ENCODE data around the gene SYT2. TPM values are rescaled to one million over a fixed set of nuclear protein-coding genes. Genes with fewer than 3 reads are reported as not detected.

The SYT2 gene
- total RNA-seq, 1 donor from 2014 or later = 0.26 TPM

DNA sequence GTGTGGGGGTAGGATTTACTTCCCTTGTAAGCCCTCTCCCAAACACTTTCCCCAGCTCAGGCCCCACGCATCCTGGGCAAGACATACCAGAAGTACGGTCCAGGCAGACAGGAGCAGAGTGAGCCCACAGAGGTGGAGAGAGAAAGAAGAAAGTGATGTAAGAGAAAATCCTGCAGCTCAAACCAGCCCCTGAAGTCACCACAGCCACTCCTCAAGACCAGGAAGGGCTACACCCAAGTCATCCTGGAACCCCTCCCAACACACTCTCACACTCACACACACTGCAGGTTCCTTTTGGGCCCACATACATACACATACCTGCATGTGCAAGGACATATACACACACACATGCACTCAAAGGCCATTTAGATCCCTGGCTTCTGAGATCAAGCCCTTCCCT, 106.8 kb downstream of the SYT2 start:
- Histone ChIP-seq H3K4me3 (no peak overlapping the region), H3K4me2 (no peak overlapping the region), H3F3A (ENCODE audit: low read depth) (no peaks in the 10 kb centered on the region), H2AFZ (replicated peaks) (no peak overlapping the region), H3K36me3 (no peaks in the 10 kb centered on the region), H3K9me3 (ENCODE audit: low read depth) (no peaks in the 10 kb centered on the region), H3K4me1 (no peaks in the 10 kb centered on the region), H3K79me2 (ENCODE audit: low read depth) (no peaks in the 10 kb centered on the region), H3K27me3 (no peaks in the 10 kb centered on the region), H3K9ac (no peak overlapping the region), H4K20me1 (ENCODE audit: low read depth) (no peaks in the 10 kb centered on the region), H3K27ac (no peak overlapping the region)
- DNase-seq (ENCODE audit: low spot score) = no peak
- no peak for TF ChIP-seq EZH2phosphoT487 (IDR thresholded peaks at IDR 0.05)
- TF ChIP-seq, protein P1, sequence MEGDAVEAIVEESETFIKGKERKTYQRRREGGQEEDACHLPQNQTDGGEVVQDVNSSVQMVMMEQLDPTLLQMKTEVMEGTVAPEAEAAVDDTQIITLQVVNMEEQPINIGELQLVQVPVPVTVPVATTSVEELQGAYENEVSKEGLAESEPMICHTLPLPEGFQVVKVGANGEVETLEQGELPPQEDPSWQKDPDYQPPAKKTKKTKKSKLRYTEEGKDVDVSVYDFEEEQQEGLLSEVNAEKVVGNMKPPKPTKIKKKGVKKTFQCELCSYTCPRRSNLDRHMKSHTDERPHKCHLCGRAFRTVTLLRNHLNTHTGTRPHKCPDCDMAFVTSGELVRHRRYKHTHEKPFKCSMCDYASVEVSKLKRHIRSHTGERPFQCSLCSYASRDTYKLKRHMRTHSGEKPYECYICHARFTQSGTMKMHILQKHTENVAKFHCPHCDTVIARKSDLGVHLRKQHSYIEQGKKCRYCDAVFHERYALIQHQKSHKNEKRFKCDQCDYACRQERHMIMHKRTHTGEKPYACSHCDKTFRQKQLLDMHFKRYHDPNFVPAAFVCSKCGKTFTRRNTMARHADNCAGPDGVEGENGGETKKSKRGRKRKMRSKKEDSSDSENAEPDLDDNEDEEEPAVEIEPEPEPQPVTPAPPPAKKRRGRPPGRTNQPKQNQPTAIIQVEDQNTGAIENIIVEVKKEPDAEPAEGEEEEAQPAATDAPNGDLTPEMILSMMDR (IDR thresholded peaks at IDR 0.05) = no peak
- Mint-ChIP-seq H3K4me3 (no peak overlapping the region), H3K27ac (no peak overlapping the region), H3K27me3 (ENCODE audit: insufficient read depth, low read depth) (peaks cover 2% of the 10 kb centered on the region), H3K36me3 (no peaks in the 10 kb centered on the region), H3K4me1 (no peaks in the 10 kb centered on the region), H3K9me3 (no peaks in the 10 kb centered on the region)

DNA sequence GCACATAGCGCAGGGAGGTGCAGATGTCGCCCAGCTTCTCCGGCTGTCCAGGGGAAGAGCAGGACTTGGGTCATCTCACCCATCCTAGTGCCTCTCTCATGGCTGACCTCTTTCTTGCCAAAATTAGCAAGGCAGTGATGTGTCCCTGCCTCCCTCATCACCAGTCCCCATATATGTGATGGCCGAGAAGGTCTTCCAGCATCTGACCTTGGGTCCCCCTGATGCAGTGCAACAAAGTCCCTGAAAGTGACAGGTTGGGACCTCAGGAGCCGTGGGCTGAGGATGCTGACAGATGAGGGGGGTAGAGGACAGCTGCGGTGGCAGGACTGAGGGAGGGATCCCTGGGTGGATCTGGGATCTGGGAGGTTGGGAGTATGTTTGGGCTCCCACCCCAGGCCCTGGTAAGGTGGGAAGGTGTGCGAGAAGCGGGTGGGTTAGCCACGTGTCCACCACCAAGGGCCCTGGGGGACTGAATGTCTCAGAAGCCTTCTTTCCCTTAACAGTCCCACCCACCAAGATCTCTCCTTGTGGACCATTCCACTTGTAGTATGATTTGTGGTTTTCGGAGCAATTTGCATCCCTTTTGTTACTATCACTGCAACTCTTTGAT, 109.7 kb downstream of the SYT2 start:
- H2AFZ ChIP-seq (replicated peaks) = no peak overlapping the region
- no peak for DNase-seq (ENCODE audit: low spot score)
- no peaks in the 10 kb centered on the region for H3K4me1 ChIP-seq
- Mint-ChIP-seq H3K27me3 (ENCODE audit: insufficient read depth, low read depth) (peaks cover 4% of the 10 kb centered on the region), H3K9me3 (no peaks in the 10 kb centered on the region), H3K4me1 (no peaks in the 10 kb centered on the region), H3K36me3 (no peaks in the 10 kb centered on the region), H3K4me3 (no peak overlapping the region), H3K27ac (no peak overlapping the region)
- no peak overlapping the region for H3K27ac ChIP-seq
- TF ChIP-seq EZH2 (IDR thresholded peaks at IDR 0.05) (no peak), EZH2phosphoT487 (IDR thresholded peaks at IDR 0.05) (no peak)
- TF ChIP-seq, protein P1 (IDR thresholded peaks at IDR 0.05) = no peak
- no peaks in the 10 kb centered on the region for H3K9me3 ChIP-seq (ENCODE audit: low read depth)
- H3F3A ChIP-seq (ENCODE audit: low read depth) = no peaks in the 10 kb centered on the region
- H4K20me1 ChIP-seq (ENCODE audit: low read depth) = no peaks in the 10 kb centered on the region
- H3K36me3 ChIP-seq = no peaks in the 10 kb centered on the region
- no peaks in the 10 kb centered on the region for H3K27me3 ChIP-seq
- H3K4me3 ChIP-seq = no peak overlapping the region
- no peak overlapping the region for H3K9ac ChIP-seq
- no peaks in the 10 kb centered on the region for H3K79me2 ChIP-seq (ENCODE audit: low read depth)
- H3K4me2 ChIP-seq = no peak overlapping the region

DNA sequence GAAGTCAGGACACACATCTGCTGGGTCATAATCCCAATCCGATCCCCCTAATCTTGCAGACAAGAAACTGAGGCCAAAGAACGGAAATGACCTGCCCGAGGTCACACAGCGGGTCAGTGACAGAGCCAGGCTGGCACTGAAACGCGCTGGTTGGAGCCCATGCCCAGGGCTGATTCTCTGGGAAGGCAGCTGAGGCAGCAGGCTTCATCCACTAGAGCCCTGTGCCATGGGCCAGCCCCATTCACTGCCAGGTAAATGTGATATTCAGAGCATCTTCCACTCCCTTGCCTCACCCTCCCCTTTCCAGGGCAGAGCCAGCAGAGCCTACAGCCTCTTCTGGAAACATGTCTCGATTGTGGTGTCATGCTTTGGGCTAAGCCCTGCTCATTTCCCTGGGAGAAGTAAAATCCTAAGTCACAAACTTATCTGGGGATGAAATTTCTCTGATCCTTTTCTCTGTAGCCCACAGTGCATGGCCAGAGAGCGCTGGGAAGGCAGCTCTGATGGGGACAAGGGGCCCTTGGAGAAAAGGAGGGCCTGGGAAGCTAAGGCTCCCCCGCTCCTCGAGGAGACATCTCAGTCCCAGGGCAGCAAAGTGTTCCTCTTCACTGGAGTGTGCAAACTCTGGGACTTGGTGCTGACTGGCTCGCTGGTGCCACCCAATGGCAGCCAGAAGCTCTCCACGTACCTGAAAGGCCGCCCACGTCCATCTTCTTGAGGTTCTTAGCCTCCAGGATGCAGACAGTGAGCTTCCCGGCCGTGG, 110.4 kb downstream of the SYT2 start:
- H2AFZ ChIP-seq (replicated peaks) = peak overlapping the region; percentile 66
- H3K9ac ChIP-seq = no peak overlapping the region
- H4K20me1 ChIP-seq (ENCODE audit: low read depth) = no peaks in the 10 kb centered on the region
- Mint-ChIP-seq H3K27ac (no peak overlapping the region), H3K4me3 (no peak overlapping the region), H3K4me1 (no peaks in the 10 kb centered on the region), H3K9me3 (no peaks in the 10 kb centered on the region), H3K36me3 (peaks cover under 1% of the 10 kb centered on the region), H3K27me3 (ENCODE audit: insufficient read depth, low read depth) (peaks cover 4% of the 10 kb centered on the region)
- H3F3A ChIP-seq (ENCODE audit: low read depth) = no peaks in the 10 kb centered on the region
- H3K27ac ChIP-seq = no peak overlapping the region
- no peak overlapping the region for H3K4me3 ChIP-seq
- no peaks in the 10 kb centered on the region for H3K27me3 ChIP-seq
- H3K4me2 ChIP-seq = no peak overlapping the region
- TF ChIP-seq EZH2 (IDR thresholded peaks at IDR 0.05) (no peak), EZH2phosphoT487 (IDR thresholded peaks at IDR 0.05) (no peak)
- TF ChIP-seq, protein P1 (IDR thresholded peaks at IDR 0.05) = peak; percentile 78
- H3K9me3 ChIP-seq (ENCODE audit: low read depth) = no peaks in the 10 kb centered on the region
- H3K4me1 ChIP-seq = no peaks in the 10 kb centered on the region
- no peaks in the 10 kb centered on the region for H3K79me2 ChIP-seq (ENCODE audit: low read depth)
- no peaks in the 10 kb centered on the region for H3K36me3 ChIP-seq
- peak; percentile 81 for DNase-seq (ENCODE audit: low spot score)
